Effector CD8-positive, alpha-beta T cell (primary cell): ENCODE data around the gene PFN1.

Source experiments
- DNase-seq: peaks from one replicate; lab custom pipeline; 2025; lab: John Stamatoyannopoulos, UW

Gene PFN1

DNA sequence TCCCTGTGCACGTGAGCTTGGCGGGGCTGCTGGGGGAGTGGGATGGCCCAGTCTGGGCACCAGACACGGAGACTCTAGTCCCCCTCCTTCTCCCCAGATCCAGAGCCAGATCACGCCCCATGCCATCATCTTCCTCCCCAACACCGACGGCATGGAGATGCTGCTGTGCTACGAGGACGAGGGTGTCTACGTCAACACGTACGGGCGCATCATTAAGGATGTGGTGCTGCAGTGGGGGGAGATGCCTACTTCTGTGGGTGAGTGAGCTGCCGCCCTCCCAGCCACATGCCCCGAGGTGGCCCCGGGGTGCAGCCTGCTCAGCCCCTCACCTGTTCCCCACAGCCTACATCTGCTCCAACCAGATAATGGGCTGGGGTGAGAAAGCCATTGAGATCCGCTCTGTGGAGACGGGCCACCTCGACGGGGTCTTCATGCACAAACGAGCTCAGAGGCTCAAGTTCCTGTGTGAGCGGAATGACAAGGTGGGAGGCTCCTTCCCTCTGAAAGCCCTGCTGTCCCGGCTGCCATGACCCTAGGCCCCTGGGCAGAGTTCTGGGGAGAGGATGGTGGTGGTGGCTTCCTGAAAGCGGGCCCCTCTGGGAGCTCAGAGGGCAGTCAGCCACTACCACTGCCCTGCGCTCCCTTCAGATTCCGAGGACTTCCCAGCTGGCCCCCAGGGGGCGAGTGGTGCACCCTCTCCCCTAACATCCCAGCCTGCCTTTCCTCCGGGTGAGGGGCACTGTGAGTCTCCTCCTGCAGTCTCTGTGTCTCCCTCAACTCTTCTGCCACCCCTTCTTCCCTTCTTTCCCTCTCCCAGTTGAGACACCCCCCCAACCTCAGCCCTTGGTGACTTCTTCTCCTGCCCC is 51.8 kb downstream of the PFN1 start:
- no peak for DNase-seq

DNA sequence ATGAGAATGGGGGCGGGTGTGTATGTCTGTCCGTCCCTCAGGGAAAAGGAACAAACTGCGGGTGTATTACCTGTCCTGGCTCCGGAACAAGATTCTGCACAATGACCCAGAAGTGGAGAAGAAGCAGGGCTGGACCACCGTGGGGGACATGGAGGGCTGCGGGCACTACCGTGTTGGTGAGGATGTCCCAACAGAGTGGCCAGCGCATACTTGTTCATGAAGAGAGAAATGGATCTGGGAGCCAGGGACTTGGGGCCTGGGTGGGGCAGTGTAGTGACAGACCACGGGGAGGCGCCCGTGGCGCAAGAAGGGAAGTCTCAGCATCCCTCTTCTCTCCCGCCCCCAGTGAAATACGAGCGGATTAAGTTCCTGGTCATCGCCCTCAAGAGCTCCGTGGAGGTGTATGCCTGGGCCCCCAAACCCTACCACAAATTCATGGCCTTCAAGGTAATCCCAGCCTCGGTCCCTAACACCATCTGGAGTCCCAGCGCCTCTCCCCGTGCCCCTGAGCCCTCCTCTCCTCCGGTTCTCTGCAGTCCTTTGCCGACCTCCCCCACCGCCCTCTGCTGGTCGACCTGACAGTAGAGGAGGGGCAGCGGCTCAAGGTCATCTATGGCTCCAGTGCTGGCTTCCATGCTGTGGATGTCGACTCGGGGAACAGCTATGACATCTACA is 52.5 kb downstream of the PFN1 start:
- no peak for DNase-seq
